HCT116 (cell line): ENCODE results near the gene BTBD2.

Experiments used
- EZH2 ChIP-seq: fragments of 200-600 bp; sonication (generic); IDR thresholded peaks from 2 replicates; pipeline ENCODE4 v1.6.1; 2017; ENCODE audit warnings: antibody characterized with exemption, mixed run types
- POLR2A ChIP-seq: IDR thresholded peaks from 2 replicates; pipeline ENCODE4 v1.7.0; 2011; ENCODE audit warnings: borderline replicate concordance; ENCODE audit not compliant: insufficient read depth, insufficient read length; ENCODE audit errors: extremely low read depth
- TF ChIP-seq, protein P1 (sequence below), 3 experiments: fragments of 200-600 bp in 1 of 3; sonication (generic) in 1 of 3; IDR thresholded peaks in 2 of 3; conservative IDR thresholded peaks in 1 of 3; 2 replicates each; pipeline ENCODE4 v1.5.1; 2012 to 2017; ENCODE audit warnings: low read depth in 2 of 3, low read length in 2 of 3, antibody characterized with exemption in 1 of 3, borderline replicate concordance in 1 of 3, control low read depth in 1 of 3, mild to moderate bottlenecking in 1 of 3, mixed read lengths in 1 of 3, mixed run types in 1 of 3, moderate library complexity in 1 of 3; ENCODE audit not compliant: insufficient read depth in 1 of 3

- TF ChIP-seq, protein P1, sequence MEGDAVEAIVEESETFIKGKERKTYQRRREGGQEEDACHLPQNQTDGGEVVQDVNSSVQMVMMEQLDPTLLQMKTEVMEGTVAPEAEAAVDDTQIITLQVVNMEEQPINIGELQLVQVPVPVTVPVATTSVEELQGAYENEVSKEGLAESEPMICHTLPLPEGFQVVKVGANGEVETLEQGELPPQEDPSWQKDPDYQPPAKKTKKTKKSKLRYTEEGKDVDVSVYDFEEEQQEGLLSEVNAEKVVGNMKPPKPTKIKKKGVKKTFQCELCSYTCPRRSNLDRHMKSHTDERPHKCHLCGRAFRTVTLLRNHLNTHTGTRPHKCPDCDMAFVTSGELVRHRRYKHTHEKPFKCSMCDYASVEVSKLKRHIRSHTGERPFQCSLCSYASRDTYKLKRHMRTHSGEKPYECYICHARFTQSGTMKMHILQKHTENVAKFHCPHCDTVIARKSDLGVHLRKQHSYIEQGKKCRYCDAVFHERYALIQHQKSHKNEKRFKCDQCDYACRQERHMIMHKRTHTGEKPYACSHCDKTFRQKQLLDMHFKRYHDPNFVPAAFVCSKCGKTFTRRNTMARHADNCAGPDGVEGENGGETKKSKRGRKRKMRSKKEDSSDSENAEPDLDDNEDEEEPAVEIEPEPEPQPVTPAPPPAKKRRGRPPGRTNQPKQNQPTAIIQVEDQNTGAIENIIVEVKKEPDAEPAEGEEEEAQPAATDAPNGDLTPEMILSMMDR (IDR thresholded peaks at IDR 0.05 in 2 of 3, conservative IDR thresholded peaks at IDR 0.05 in 1 of 3; ENCODE audit: borderline replicate concordance in 1 of 3, insufficient read depth in 1 of 3, low read depth in 2 of 3, low read length in 2 of 3) = no peak
- TF ChIP-seq EZH2 (no peak), POLR2A (no peak)
These were observed 40.4 kb downstream of the BTBD2 start for GRCh38 chr19:1975162-1975480.
